ENCODE results near the gene POLA2.

Gene POLA2

GRCh38 chr11:65280646-65281045 lies 18.9 kb downstream of the POLA2 start:
- Mint-ChIP-seq H3K27me3 (ENCODE audit: low read depth) (no peaks in the 10 kb centered on the region), H3K27ac (no peak overlapping the region), H3K4me3 (no peak overlapping the region), H3K4me1 (peaks cover 29% of the 10 kb centered on the region), H3K36me3 (ENCODE audit: low read depth) (peaks cover 30% of the 10 kb centered on the region), H3K9me3 (no peaks in the 10 kb centered on the region)
- TF ChIP-seq CTCF (IDR thresholded peaks at IDR 0.05; ENCODE audit: unreplicated experiment in 3 of 3), result no peak

GRCh38 chr11:65286686-65287085 lies 24.9 kb downstream of the POLA2 start:
- Mint-ChIP-seq H3K27ac (no peak overlapping the region), H3K4me1 (peaks cover 21% of the 10 kb centered on the region), H3K9me3 (no peaks in the 10 kb centered on the region), H3K4me3 (no peak overlapping the region), H3K27me3 (ENCODE audit: low read depth) (no peaks in the 10 kb centered on the region), H3K36me3 (ENCODE audit: low read depth) (peaks cover 48% of the 10 kb centered on the region)
- no peak for TF ChIP-seq CTCF (IDR thresholded peaks at IDR 0.05; ENCODE audit: unreplicated experiment in 3 of 3)

DNA sequence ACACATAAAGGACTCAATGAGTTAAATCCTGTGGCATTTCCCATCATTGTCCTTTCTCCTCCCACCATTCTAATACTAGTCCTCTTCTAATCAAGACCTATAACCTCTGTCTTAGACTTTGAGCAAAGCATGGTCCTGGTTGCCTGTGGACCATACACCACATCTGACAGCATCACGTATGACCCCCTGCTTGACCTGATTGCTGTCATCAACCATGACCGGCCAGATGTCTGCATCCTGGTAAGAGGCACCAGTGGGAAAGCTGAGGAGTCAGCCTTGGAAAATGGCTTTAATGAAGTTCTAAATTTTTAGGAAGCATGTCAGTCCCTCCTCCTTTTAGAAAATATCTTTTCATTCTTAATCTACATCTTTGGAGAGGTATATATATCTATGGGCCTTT lies 25.8 kb downstream of the POLA2 start:
- H3K9me3 Mint-ChIP-seq, result no peaks in the 10 kb centered on the region
- H3K27ac Mint-ChIP-seq, result no peak overlapping the region
- H3K4me1 Mint-ChIP-seq, result peaks cover 30% of the 10 kb centered on the region
- no peak overlapping the region for H3K4me3 Mint-ChIP-seq
- no peaks in the 10 kb centered on the region for H3K27me3 Mint-ChIP-seq (ENCODE audit: low read depth)
- H3K36me3 Mint-ChIP-seq (ENCODE audit: low read depth), result peaks cover 45% of the 10 kb centered on the region
- no peak for TF ChIP-seq CTCF (IDR thresholded peaks at IDR 0.05; ENCODE audit: unreplicated experiment in 3 of 3)

DNA sequence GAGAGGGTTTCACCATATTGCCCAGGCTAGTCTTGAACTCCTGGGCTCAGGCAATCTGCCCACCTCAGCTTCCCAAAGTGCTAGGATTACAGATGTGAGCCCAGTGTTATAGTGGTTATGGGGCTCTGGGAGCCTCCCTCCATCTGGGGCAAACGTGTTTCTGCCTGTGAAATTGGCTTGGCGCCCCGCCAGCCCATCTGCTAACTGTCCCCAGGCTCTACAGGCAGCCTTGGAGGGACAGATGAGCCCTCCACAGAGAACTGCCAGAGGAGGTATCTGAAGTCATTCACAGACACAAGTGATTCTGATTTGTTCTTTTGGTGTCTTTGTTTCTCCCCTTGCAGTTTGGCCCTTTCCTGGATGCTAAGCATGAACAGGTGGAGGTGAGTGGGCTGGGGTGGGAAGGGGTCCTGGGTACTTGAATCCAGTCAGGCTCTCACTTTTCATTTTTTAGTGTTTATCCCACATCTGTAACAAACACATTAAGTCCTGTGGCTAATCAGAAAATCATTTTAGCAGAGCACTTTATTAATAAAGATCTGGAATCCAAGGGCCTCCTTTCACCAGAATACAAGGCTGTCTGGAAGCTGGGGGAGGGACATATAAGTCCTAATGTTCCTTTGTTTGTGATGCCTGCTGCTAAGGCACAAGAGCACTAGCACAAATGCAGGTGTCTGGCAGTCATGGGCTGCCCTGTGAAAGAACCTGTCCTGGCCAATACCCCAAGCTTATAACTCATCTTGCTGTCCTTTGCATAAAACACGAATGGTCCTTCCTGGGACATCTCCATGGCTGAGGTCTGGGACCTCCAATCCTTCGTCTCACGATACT lies 27.2 kb downstream of the POLA2 start:
- peaks cover 51% of the 10 kb centered on the region for H3K36me3 Mint-ChIP-seq (ENCODE audit: low read depth)
- no peak overlapping the region for H3K4me3 Mint-ChIP-seq
- TF ChIP-seq CTCF (IDR thresholded peaks at IDR 0.05; ENCODE audit: unreplicated experiment in 3 of 3), result no peak
- H3K9me3 Mint-ChIP-seq, result no peaks in the 10 kb centered on the region
- H3K27ac Mint-ChIP-seq, result peak overlapping the region; percentile 28 to 35 (median 34)
- no peaks in the 10 kb centered on the region for H3K27me3 Mint-ChIP-seq (ENCODE audit: low read depth)
- peaks cover 41% of the 10 kb centered on the region for H3K4me1 Mint-ChIP-seq

GRCh38 chr11:65290448-65291165 lies 28.8 kb downstream of the POLA2 start:
- peak overlapping the region; percentile 97 to 99 (median 98) for H3K27ac Mint-ChIP-seq

More at GRCh38 chr11:65290448-65291165, 28.8 kb downstream of the POLA2 start:
- Mint-ChIP-seq H3K9me3 (no peaks in the 10 kb centered on the region), H3K4me3 (peak overlapping the region in 2 of 3 experiments; percentile 56 to 72), H3K36me3 (ENCODE audit: low read depth) (peaks cover 65% of the 10 kb centered on the region), H3K4me1 (peaks cover 58% of the 10 kb centered on the region), H3K27me3 (ENCODE audit: low read depth) (no peaks in the 10 kb centered on the region)
- TF ChIP-seq CTCF (IDR thresholded peaks at IDR 0.05; ENCODE audit: unreplicated experiment in 3 of 3), result no peak

All from nephron (organoid).